Measurements from ENCODE around the gene SLC27A4.

SLC27A4 gene

DNA sequence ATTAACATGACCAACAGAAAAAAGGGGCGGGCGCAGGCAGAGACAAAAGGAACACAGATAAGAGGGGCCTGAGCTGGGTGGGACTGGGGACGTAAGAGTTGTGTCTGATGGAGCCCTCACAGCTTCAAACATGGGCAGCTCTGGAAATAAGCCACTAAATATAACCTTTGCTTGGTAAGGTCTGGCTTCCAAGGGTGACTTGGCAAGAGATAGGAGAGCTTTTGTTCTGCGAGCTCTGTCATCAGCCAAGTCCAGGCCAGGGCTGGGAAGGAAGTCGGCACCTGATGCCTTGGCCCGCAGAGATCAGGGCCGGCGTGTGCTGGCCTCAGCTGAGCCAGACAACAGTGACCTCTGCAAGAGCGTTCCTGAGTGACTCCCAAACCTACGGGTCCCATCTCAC is 29.9 kb upstream of the SLC27A4 start:
- Histone ChIP-seq H3K36me3 (ENCODE audit: control insufficient read depth, insufficient read depth, low read length) (peaks cover 19% of the 10 kb centered on the region), H3K4me3 (replicated peaks; ENCODE audit: low read depth, low read length) (no peak overlapping the region), H3K27me3 (replicated peaks; ENCODE audit: control insufficient read depth, insufficient read depth, low read length) (no peaks in the 10 kb centered on the region)
- TF ChIP-seq, protein P1, sequence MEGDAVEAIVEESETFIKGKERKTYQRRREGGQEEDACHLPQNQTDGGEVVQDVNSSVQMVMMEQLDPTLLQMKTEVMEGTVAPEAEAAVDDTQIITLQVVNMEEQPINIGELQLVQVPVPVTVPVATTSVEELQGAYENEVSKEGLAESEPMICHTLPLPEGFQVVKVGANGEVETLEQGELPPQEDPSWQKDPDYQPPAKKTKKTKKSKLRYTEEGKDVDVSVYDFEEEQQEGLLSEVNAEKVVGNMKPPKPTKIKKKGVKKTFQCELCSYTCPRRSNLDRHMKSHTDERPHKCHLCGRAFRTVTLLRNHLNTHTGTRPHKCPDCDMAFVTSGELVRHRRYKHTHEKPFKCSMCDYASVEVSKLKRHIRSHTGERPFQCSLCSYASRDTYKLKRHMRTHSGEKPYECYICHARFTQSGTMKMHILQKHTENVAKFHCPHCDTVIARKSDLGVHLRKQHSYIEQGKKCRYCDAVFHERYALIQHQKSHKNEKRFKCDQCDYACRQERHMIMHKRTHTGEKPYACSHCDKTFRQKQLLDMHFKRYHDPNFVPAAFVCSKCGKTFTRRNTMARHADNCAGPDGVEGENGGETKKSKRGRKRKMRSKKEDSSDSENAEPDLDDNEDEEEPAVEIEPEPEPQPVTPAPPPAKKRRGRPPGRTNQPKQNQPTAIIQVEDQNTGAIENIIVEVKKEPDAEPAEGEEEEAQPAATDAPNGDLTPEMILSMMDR (IDR thresholded peaks at IDR 0.05; ENCODE audit: insufficient read depth, low read length, poor library complexity, severe bottlenecking), result no peak
- DNase-seq (ENCODE audit: extremely low read depth, insufficient read length), result no peak

DNA sequence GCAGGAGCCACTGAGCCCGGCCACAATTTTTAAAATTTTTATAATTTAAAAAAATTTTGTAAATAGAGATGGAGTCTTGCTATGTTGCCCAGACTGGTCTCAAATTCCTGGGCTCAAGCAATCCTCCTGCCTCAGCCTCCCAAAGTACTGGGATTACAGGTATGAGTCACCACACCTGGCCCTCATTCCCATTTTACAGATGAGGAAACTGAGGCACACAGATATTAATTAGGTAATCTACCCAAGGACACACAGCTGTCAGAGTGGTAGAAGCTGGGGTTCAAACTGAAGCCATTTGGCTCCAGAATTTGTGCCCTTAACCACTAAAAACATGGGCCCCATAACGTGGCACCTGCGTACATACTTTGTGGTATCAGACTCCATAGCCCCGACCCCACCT is 25.6 kb upstream of the SLC27A4 start:
- TF ChIP-seq, protein P1 (IDR thresholded peaks at IDR 0.05; ENCODE audit: insufficient read depth, low read length, poor library complexity, severe bottlenecking), result no peak
- DNase-seq (ENCODE audit: extremely low read depth, insufficient read length), result no peak
- Histone ChIP-seq H3K4me3 (replicated peaks; ENCODE audit: low read depth, low read length) (no peak overlapping the region), H3K27me3 (replicated peaks; ENCODE audit: control insufficient read depth, insufficient read depth, low read length) (no peaks in the 10 kb centered on the region), H3K36me3 (ENCODE audit: control insufficient read depth, insufficient read depth, low read length) (peaks cover 26% of the 10 kb centered on the region)

DNA sequence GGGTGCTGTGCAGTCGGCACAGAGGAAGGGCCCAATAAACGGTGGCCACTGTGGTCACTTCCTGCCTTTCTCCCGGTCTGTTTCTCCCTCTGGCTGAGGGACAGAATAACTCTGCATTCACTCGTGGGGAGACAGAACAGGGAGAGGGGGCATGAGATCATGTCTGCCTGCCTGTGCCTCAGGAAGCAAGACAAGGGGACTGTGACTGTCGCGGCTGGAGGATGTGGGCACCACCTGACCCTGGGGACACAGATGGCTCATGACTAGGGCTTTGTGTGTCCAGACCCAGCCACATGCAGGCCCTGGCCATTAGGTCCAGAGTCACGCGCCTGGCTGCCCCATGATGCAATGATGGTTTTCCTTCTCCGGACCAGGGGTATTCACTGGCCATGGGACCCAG is 23.9 kb upstream of the SLC27A4 start:
- no peaks in the 10 kb centered on the region for H3K27me3 ChIP-seq (replicated peaks; ENCODE audit: control insufficient read depth, insufficient read depth, low read length)
- peaks cover 22% of the 10 kb centered on the region for H3K36me3 ChIP-seq (ENCODE audit: control insufficient read depth, insufficient read depth, low read length)
- TF ChIP-seq, protein P1 (IDR thresholded peaks at IDR 0.05; ENCODE audit: insufficient read depth, low read length, poor library complexity, severe bottlenecking), result no peak
- no peak for DNase-seq (ENCODE audit: extremely low read depth, insufficient read length)
- no peak overlapping the region for H3K4me3 ChIP-seq (replicated peaks; ENCODE audit: low read depth, low read length)

DNA sequence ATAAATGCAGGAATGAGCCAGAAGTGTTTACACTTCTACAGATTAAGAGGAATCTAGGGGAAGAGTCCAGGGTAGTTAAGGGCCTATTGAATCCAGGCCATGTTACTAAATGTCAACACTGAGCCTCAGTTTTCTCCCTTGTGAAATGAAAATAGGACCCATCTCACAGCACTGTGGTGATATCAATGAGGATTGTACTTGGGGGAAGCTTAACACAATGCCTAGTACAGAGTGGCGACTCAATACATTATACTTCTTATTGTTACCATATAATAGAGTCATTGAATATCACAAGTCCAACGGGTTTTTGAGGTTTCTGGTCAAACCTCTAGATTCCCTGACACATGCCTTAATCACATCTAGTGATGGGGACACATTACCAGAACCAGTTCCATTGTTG is 22.7 kb upstream of the SLC27A4 start:
- no peak overlapping the region for H3K4me3 ChIP-seq (replicated peaks; ENCODE audit: low read depth, low read length)
- DNase-seq (ENCODE audit: extremely low read depth, insufficient read length), result no peak
- TF ChIP-seq, protein P1 (IDR thresholded peaks at IDR 0.05; ENCODE audit: insufficient read depth, low read length, poor library complexity, severe bottlenecking), result no peak
- H3K27me3 ChIP-seq (replicated peaks; ENCODE audit: control insufficient read depth, insufficient read depth, low read length), result no peaks in the 10 kb centered on the region
- H3K36me3 ChIP-seq (ENCODE audit: control insufficient read depth, insufficient read depth, low read length), result peaks cover 22% of the 10 kb centered on the region

DNA sequence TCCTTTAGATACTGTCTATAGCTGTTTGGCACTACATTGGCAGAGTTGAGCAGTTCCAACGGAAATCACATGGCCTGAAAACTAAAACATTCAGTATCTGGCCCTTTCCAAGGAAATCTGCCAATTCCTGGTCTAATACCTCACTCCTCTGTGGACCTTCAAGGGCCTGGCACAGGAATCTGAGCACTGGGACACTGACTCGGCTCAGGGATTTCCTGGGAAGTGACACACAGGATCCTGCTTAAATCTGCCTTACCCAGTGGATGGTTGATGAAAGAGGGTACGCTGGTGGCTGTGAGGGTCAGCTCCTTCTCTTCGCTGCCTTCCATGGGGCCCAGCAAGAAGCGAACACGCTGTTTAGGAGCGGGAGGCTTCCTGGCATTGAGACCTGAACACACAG is 19.0 kb upstream of the SLC27A4 start:
- Histone ChIP-seq H3K27me3 (replicated peaks; ENCODE audit: control insufficient read depth, insufficient read depth, low read length) (no peaks in the 10 kb centered on the region), H3K4me3 (replicated peaks; ENCODE audit: low read depth, low read length) (peak overlapping the region; percentile 84), H3K36me3 (ENCODE audit: control insufficient read depth, insufficient read depth, low read length) (peaks cover 17% of the 10 kb centered on the region)
- TF ChIP-seq, protein P1 (IDR thresholded peaks at IDR 0.05; ENCODE audit: insufficient read depth, low read length, poor library complexity, severe bottlenecking), result no peak
- no peak for DNase-seq (ENCODE audit: extremely low read depth, insufficient read length)

DNA sequence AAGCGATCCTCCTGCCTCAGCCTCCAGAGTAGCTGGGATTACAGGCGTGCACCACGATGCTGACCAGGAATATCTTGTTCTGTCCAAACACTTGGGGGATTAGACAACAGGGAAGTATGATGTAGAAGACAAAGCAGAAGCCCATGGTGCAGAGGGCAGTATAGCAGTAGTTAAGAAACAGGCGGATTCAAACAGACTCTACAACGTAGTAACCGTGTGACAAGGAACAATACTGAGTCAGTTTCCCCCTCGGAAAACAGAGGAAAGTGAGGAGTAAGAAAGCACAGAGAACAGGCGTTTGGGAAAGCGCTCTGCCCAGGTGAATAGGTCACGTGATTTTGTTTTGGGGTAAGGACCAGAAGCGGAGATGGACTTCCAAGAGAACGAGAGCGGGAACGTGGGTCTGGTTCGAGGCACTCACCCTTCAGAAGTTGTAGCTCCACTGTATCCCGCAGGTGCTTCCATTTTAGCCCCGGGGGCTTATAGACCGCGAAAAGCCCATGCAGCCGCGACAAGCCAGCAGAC is 18.4 kb upstream of the SLC27A4 start:
- peak overlapping the region; percentile 84 for H3K4me3 ChIP-seq (replicated peaks; ENCODE audit: low read depth, low read length)

More for the DNA sequence above, 18.4 kb upstream of the SLC27A4 start:
- Histone ChIP-seq H3K27me3 (replicated peaks; ENCODE audit: control insufficient read depth, insufficient read depth, low read length) (no peaks in the 10 kb centered on the region), H3K36me3 (ENCODE audit: control insufficient read depth, insufficient read depth, low read length) (peaks cover 11% of the 10 kb centered on the region)
- no peak for DNase-seq (ENCODE audit: extremely low read depth, insufficient read length)
- TF ChIP-seq, protein P1 (IDR thresholded peaks at IDR 0.05; ENCODE audit: insufficient read depth, low read length, poor library complexity, severe bottlenecking), result no peak

All from GM06990 (cell line).